H1 (cell line): Measurements from ENCODE around the gene COQ7. TPM values are rescaled to one million over a fixed set of nuclear protein-coding genes. Genes with fewer than 3 reads are reported as not detected.

Experiments used
- CTCF ChIA-PET: fragments of 300-600 bp; sonication (Branson Sonifier 250); formaldehyde crosslinking; loops from one replicate; lab custom pipeline; 2021; ENCODE audit not compliant: partially characterized antibody; lab: Charles Lee
- POLR2A ChIA-PET: fragments of 300-600 bp; sonication (Branson Sonifier 250); formaldehyde crosslinking; loops from one replicate; lab custom pipeline; 2021; ENCODE audit warnings: inconsistent platforms; ENCODE audit not compliant: partially characterized antibody; lab: Charles Lee
- DNase-seq, 2 experiments: peaks; one replicate each; pipeline versions ENCODE4 v3.0.0 to v3.0.0-alpha.2; 2010 to 2022; ENCODE audit warnings: low spot score in 2 of 2, low read depth in 1 of 2, mixed read lengths in 1 of 2
- FAIRE-seq: peaks from 2 replicates; lab custom pipeline; 2011; peaks lifted over from hg19 to GRCh38; lab: Jason Lieb, UNC
- H2AFZ ChIP-seq: 2 replicates; pipeline ENCODE4 v1.8.1; 2012; ENCODE audit warnings: low read length, inconsistent platforms
- H2AK5ac ChIP-seq: 2 replicates; pipeline ENCODE4 v1.6.1; 2013; ENCODE audit warnings: low read depth, low read length
- H2BK120ac ChIP-seq: replicated peaks from 2 replicates; pipeline ENCODE3; 2013; ENCODE audit warnings: low read depth, low read length, inconsistent platforms
- H2BK12ac ChIP-seq: 2 replicates; pipeline ENCODE4 v1.6.1; 2013; ENCODE audit warnings: low read depth, low read length
- H2BK15ac ChIP-seq: 2 replicates; pipeline ENCODE4 v1.6.1; 2013; ENCODE audit warnings: low read length
- H2BK20ac ChIP-seq: 2 replicates; pipeline ENCODE4 v1.6.1; 2013; ENCODE audit warnings: low read length
- H2BK5ac ChIP-seq: 2 replicates; pipeline ENCODE4 v1.6.1; 2013; ENCODE audit warnings: low read depth, low read length
- H3K14ac ChIP-seq: 2 replicates; pipeline ENCODE4 v1.6.1; 2013; ENCODE audit warnings: inconsistent platforms; ENCODE audit not compliant: insufficient read length
- H3K18ac ChIP-seq: 2 replicates; pipeline ENCODE4 v1.6.1; 2013; ENCODE audit warnings: low read length; ENCODE audit errors: extremely low read depth
- H3K23ac ChIP-seq: 2 replicates; pipeline ENCODE4 v1.6.1; 2013; ENCODE audit warnings: inconsistent platforms; ENCODE audit not compliant: insufficient read length
- H3K23me2 ChIP-seq: 2 replicates; pipeline ENCODE4 v1.6.1; 2013; ENCODE audit warnings: low read depth, low read length
- H3K27ac ChIP-seq: 2 replicates; pipeline ENCODE4 v1.6.1; 2011; ENCODE audit warnings: low read depth, low read length, inconsistent platforms
- H3K27me3 ChIP-seq, 4 experiments: replicated peaks in 1 of 4; 1 replicate in 1 of 4; 2 replicates in 3 of 4; pipeline versions ENCODE4 v1.6.1 to v1.8.1; 2011 to 2013; ENCODE audit warnings: low read length in 3 of 4, mild to moderate bottlenecking in 3 of 4, inconsistent platforms in 2 of 4, mixed read lengths in 2 of 4, moderate library complexity in 1 of 4; ENCODE audit not compliant: control insufficient read depth in 3 of 4, insufficient read depth in 3 of 4; ENCODE audit errors: extremely low read depth in 1 of 4
- H3K36me3 ChIP-seq, 4 experiments: 2 replicates each; pipeline versions ENCODE4 v1.6.1 to v1.8.1; 2011 to 2013; ENCODE audit warnings: mild to moderate bottlenecking in 4 of 4, low read length in 3 of 4, moderate library complexity in 2 of 4, control low read depth in 1 of 4, inconsistent platforms in 1 of 4; ENCODE audit not compliant: insufficient read depth in 4 of 4, control insufficient read depth in 2 of 4
- H3K4ac ChIP-seq: replicated peaks from 2 replicates; pipeline ENCODE3; 2013; ENCODE audit warnings: low read length, low read depth, mixed read lengths, inconsistent platforms; ENCODE audit not compliant: insufficient read length
- H3K4me1 ChIP-seq, 4 experiments: replicated peaks in 1 of 4; 1 replicate in 1 of 4; 2 replicates in 3 of 4; pipeline versions ENCODE4 v1.6.1 to v1.8.1; 2011 to 2013; ENCODE audit warnings: low read length in 3 of 4, inconsistent platforms in 2 of 4, mixed read lengths in 1 of 4; ENCODE audit not compliant: insufficient read depth in 4 of 4, control insufficient read depth in 3 of 4
- H3K4me2 ChIP-seq, 2 experiments: 2 replicates each; pipeline versions ENCODE4 v1.6.1 to v1.8.1; 2011 to 2013; ENCODE audit warnings: low read depth in 2 of 2, low read length in 2 of 2, control low read depth in 1 of 2, inconsistent platforms in 1 of 2, mild to moderate bottlenecking in 1 of 2; ENCODE audit not compliant: insufficient read depth in 1 of 2
- H3K4me3 ChIP-seq, 4 experiments: fragments of 200-600, 300-600 bp in 1 of 4; sonication (generic), shearing (Covaris generic), sonication (Bioruptor Twin) in 1 of 4; 2 replicates each; pipeline versions ENCODE4 v1.5.1 to v1.8.1; 2011 to 2016; ENCODE audit warnings: low read length in 4 of 4, low read depth in 3 of 4, control low read depth in 2 of 4, inconsistent platforms in 2 of 4, mild to moderate bottlenecking in 2 of 4, mixed read lengths in 1 of 4, moderate library complexity in 1 of 4; ENCODE audit not compliant: insufficient read depth in 2 of 4; ENCODE audit errors: extremely low read depth in 1 of 4
- H3K56ac ChIP-seq: replicated peaks from 2 replicates; pipeline ENCODE3; 2013; ENCODE audit warnings: low read depth, mild to moderate bottlenecking, mixed read lengths, low read length, inconsistent platforms; ENCODE audit not compliant: insufficient read length
- H3K79me1 ChIP-seq: 2 replicates; pipeline ENCODE4 v1.6.1; 2013; ENCODE audit warnings: low read depth, low read length, control low read depth
- H3K79me2 ChIP-seq, 2 experiments: 2 replicates each; pipeline versions ENCODE4 v1.6.1 to v1.8.1; 2012 to 2013; ENCODE audit warnings: low read length in 2 of 2, mild to moderate bottlenecking in 2 of 2, inconsistent platforms in 1 of 2; ENCODE audit not compliant: insufficient read depth in 2 of 2, control insufficient read depth in 1 of 2
- H3K9ac ChIP-seq, 4 experiments: replicated peaks in 1 of 4; 1 replicate in 1 of 4; 2 replicates in 3 of 4; pipeline versions ENCODE4 v1.6.1 to v1.8.1; 2011 to 2013; ENCODE audit warnings: low read depth in 3 of 4, low read length in 3 of 4, control low read depth in 2 of 4, mild to moderate bottlenecking in 2 of 4, moderate library complexity in 2 of 4, inconsistent platforms in 1 of 4; ENCODE audit errors: extremely low read depth in 1 of 4
- H3K9me3 ChIP-seq, 2 experiments: 2 replicates each; pipeline versions ENCODE4 v1.6.1 to v1.8.1; 2012 to 2013; ENCODE audit warnings: mild to moderate bottlenecking in 2 of 2, moderate library complexity in 2 of 2, control low read depth in 1 of 2, inconsistent platforms in 1 of 2, low read depth in 1 of 2, low read length in 1 of 2, mixed read lengths in 1 of 2; ENCODE audit not compliant: insufficient read depth in 2 of 2
- H4K20me1 ChIP-seq, 2 experiments: replicated peaks in 1 of 2; 2 replicates each; pipeline versions ENCODE3 to v1.8.1; 2011 to 2013; ENCODE audit warnings: inconsistent platforms in 2 of 2, low read length in 2 of 2, mild to moderate bottlenecking in 1 of 2; ENCODE audit not compliant: insufficient read depth in 2 of 2, control insufficient read depth in 1 of 2
- H4K5ac ChIP-seq: 2 replicates; pipeline ENCODE4 v1.6.1; 2013; ENCODE audit warnings: low read length, low read depth, mixed read lengths, inconsistent platforms; ENCODE audit not compliant: insufficient read length
- H4K8ac ChIP-seq: 2 replicates; pipeline ENCODE4 v1.8.0; 2013; ENCODE audit warnings: mild to moderate bottlenecking, moderate library complexity, low read length, inconsistent platforms; ENCODE audit not compliant: insufficient read depth; ENCODE audit errors: extremely low read depth
- H4K91ac ChIP-seq: replicated peaks from 2 replicates; pipeline ENCODE3; 2013; ENCODE audit warnings: low read length, mixed read lengths, inconsistent platforms; ENCODE audit not compliant: insufficient read length
- CBX8 ChIP-seq: fragments of 300-800, 300-1000 bp; sonication (generic); IDR thresholded peaks from 2 replicates; pipeline ENCODE4 v1.7.1; 2016; ENCODE audit warnings: low read depth, low read length, borderline replicate concordance
- KDM1A ChIP-seq: fragments of 200-600, 300-600 bp; sonication (generic); IDR thresholded peaks from 2 replicates; pipeline ENCODE4 v1.7.1; 2016; ENCODE audit warnings: mild to moderate bottlenecking, low read length, borderline replicate concordance
- WGBS, 2 experiments: shearing (Covaris generic) in 1 of 2; methylation state at CpG; one replicate each; pipeline versions ENCODE4 v1.1.6 to v1.1.7; 2013 to 2015; ENCODE audit warnings: low lambda C conversion rate in 2 of 2, mixed read lengths in 2 of 2, inconsistent platforms in 1 of 2, low coverage in 1 of 2, missing lambda C conversion rate in 1 of 2; ENCODE audit not compliant: insufficient replicate concordance in 2 of 2, insufficient coverage in 1 of 2, insufficient read length in 1 of 2; ENCODE audit errors: extremely low coverage in 1 of 2, missing lambda C conversion rate in 1 of 2; 5-methylcytosine and 5-hydroxymethylcytosine counted together
- polyA plus RNA-seq, 7 experiments: library from polyadenylated mRNA; depleted of rRNA in 3 of 7; stranded (reverse) in 5 of 7; unstranded in 2 of 7; fragments of >200 nt in 5 of 7; fragments of 200-250 nt in 2 of 7; gene quantifications; 1 replicate in 5 of 7; 2 replicates in 1 of 7; 4 replicates in 1 of 7; pipeline versions ENCODE4 v1.2.1 to v1.2.3, GENCODE V29; 2011 to 2013; ENCODE audit warnings: missing spikeins in 2 of 7, mixed read lengths in 2 of 7
- total RNA-seq: library from RNA; stranded (reverse); fragmentation: NEBNext Ultra II Directional; extraction: Animal tissue kit (Norgen Biotek cat#: 25700); gene quantifications from 2 replicates; pipeline ENCODE4 v1.2.1, GENCODE V29; 2021

Gene COQ7
- total and polyA plus RNA-seq, 2 of the 8 experiments (the other 6 are each of a cell fraction or from before 2014, with no cell fraction given) = 7.1 to 15.2 TPM

- H3K14ac ChIP-seq = no peak overlapping the region
- peaks cover 0 to 6% of the 10 kb centered on the region in 2 experiments; a peak in 2 of 4 replicates for H3K79me2 ChIP-seq
- H3K27me3 ChIP-seq = no peaks in the 10 kb centered on the region
- no peak overlapping the region for H3K4ac ChIP-seq
- TF ChIP-seq CBX8 (no peak), KDM1A (peak; percentile 83; the same call in 1 of the 2 replicates)
- no peak overlapping the region for H2AFZ ChIP-seq
- H3K4me3 ChIP-seq = peak overlapping the region in 3 of 4 experiments; percentile 87 to 92 (median 88); a peak in 5 of 8 replicates
- no peak overlapping the region for H2BK5ac ChIP-seq
- H4K91ac ChIP-seq = no peak overlapping the region
- H3K9ac ChIP-seq = no peak overlapping the region
- H3K4me1 ChIP-seq = no peaks in the 10 kb centered on the region
- ChIA-PET POLR2A (interaction anchor here (0.7 to 2.1 kb wide), 7 partner anchors 37 to 1999 kb away, joined by 3 to 9 read pairs (median 3); partner anchors contain the start of genes ARL6IP1, RPS15A and TMC7), CTCF (interaction anchor here (0.5 to 0.9 kb wide), 2 partner anchors 55 to 84 kb away, joined by 3 read pairs; partner anchors contain the start of gene TMC7)
- no peak overlapping the region for H2BK12ac ChIP-seq
- no peak for FAIRE-seq
- no peak overlapping the region for H2BK15ac ChIP-seq
- H4K20me1 ChIP-seq = no peaks in the 10 kb centered on the region
- no peak overlapping the region for H3K18ac ChIP-seq
- 63% methylated on average over 9 of the region's 9 CpGs; no CpG with 5 or more reads in 1 of the 2 experiments for WGBS, 2 experiments
- H3K36me3 ChIP-seq = no peaks in the 10 kb centered on the region
- no peak for DNase-seq
- no peak overlapping the region for H4K5ac ChIP-seq
- no peak overlapping the region; the same call in 1 of the 2 replicates for H4K8ac ChIP-seq
- H2BK120ac ChIP-seq = no peak overlapping the region
- no peak overlapping the region; a peak in 1 of 4 replicates for H3K4me2 ChIP-seq
- no peak overlapping the region for H2BK20ac ChIP-seq
- H3K23ac ChIP-seq = no peak overlapping the region
- no peaks in the 10 kb centered on the region for H3K9me3 ChIP-seq
- no peak overlapping the region for H2AK5ac ChIP-seq
- H3K56ac ChIP-seq = no peak overlapping the region
- peaks cover 5% of the 10 kb centered on the region; the same call in 1 of the 2 replicates for H3K23me2 ChIP-seq
- no peaks in the 10 kb centered on the region for H3K79me1 ChIP-seq
- H3K27ac ChIP-seq = no peak overlapping the region
Observed at GRCh38 chr16:19066988-19067348, 446 bp upstream of the COQ7 start.
